Esophagus muscularis mucosa (tissue), 4 donors: ENCODE measurements around the gene XIRP2. TPM values are rescaled to one million over a fixed set of nuclear protein-coding genes. Genes with fewer than 3 reads are reported as not detected.
A peak's percentile ranks its signal among the peaks of the same experiment; 100 is the strongest.

Experiments used
- DNase-seq: peaks from one replicate; pipeline ENCODE4 v3.0.0-alpha.2; 2017; ENCODE audit errors: extremely low spot score
- H3K27ac ChIP-seq, 4 donors: fragments of 200-600 bp; sonication (generic); replicated peaks in 1 of 4; 1 replicate in 3 of 4; 2 replicates in 1 of 4; pipeline ENCODE4 v1.5.1; 2016 to 2019; ENCODE audit warnings: mild to moderate bottlenecking in 1 of 4
- H3K27me3 ChIP-seq, 4 donors: fragments of 200-600 bp; sonication (generic); one replicate each; pipeline versions ENCODE4 v1.5.1 to v1.6.0; 2016 to 2019
- H3K36me3 ChIP-seq, 4 donors: fragments of 200-600 bp; sonication (generic); one replicate each; pipeline ENCODE4 v1.5.1; 2016 to 2019
- H3K4me1 ChIP-seq, 4 donors: fragments of 200-600 bp; sonication (generic); one replicate each; pipeline ENCODE4 v1.5.1; 2016 to 2019
- H3K4me3 ChIP-seq, 4 donors: fragments of 200-600 bp; sonication (generic); 1 replicate in 2 of 4; 2 replicates in 2 of 4; pipeline ENCODE4 v1.5.1; 2016 to 2019; ENCODE audit warnings: mild to moderate bottlenecking in 4 of 4, moderate library complexity in 1 of 4
- H3K9me3 ChIP-seq, 4 donors: fragments of 200-600 bp; sonication (generic); 1 replicate in 3 of 4; 2 replicates in 1 of 4; pipeline ENCODE4 v1.5.1; 2016 to 2019
- EP300 ChIP-seq: sonication (generic); formaldehyde crosslinking; IDR thresholded peaks from one replicate; pipeline ENCODE4 v1.6.1; 2017; ENCODE audit warnings: antibody characterized with exemption
- POLR2A ChIP-seq: fragments of 450-650 bp; IDR thresholded peaks from one replicate; pipeline ENCODE4 v1.6.1; 2017; ENCODE audit warnings: antibody characterized with exemption, moderate library complexity, mild to moderate bottlenecking, low read depth
- POLR2AphosphoS5 ChIP-seq, 2 donors: sonication (generic); formaldehyde crosslinking; IDR thresholded peaks; one replicate each; pipeline ENCODE4 v1.6.1; 2017; ENCODE audit warnings: antibody characterized with exemption in 2 of 2
- WGBS: methylation state at CpG from one replicate; pipeline ENCODE4 v1.1.5; 2018; 5-methylcytosine and 5-hydroxymethylcytosine counted together
- intact Hi-C: fragments of 100-400 bp; cut with DNase I; formaldehyde crosslinking; loops from one replicate; pipeline ENCODE4 v1.15.1; 2023
- total RNA-seq, 4 donors: library from RNA; depleted of rRNA; stranded (reverse); fragments of >200 nt; gene quantifications; one replicate each; pipeline versions ENCODE4 v1.1.0 to v1.2.1, GENCODE V29; 2016
- TF ChIP-seq, protein P1 (sequence below), 3 experiments: fragments of 200-600 bp in 2 of 3; fragments of 450-650 bp in 1 of 3; sonication (generic) in 2 of 3; IDR thresholded peaks; one replicate each; pipeline ENCODE4 v1.5.1; 2017 to 2019; ENCODE audit warnings: antibody characterized with exemption in 3 of 3, mild to moderate bottlenecking in 2 of 3, moderate library complexity in 1 of 3

XIRP2 gene
- total RNA-seq, 4 donors from 2014 or later, result 0.06 TPM; not detected in 3

- Histone ChIP-seq H3K36me3 (no peaks in the 10 kb centered on the region), H3K27ac (peak overlapping the region; percentile 28 to 56 (median 36)), H3K27me3 (no peaks in the 10 kb centered on the region), H3K4me3 (no peak overlapping the region), H3K9me3 (no peaks in the 10 kb centered on the region), H3K4me1 (peaks cover 9 to 58% (median 44%) of the 10 kb centered on the region in 4 donors)
- intact Hi-C loops, result loop anchor here (5.0 kb wide), 1 partner anchor 41 kb away; no protein-coding TSS in a partner anchor
- no peak for DNase-seq
- TF ChIP-seq EP300 (no peak), POLR2A (no peak), POLR2AphosphoS5 (IDR thresholded peaks at IDR 0.05) (no peak)
- TF ChIP-seq, protein P1, sequence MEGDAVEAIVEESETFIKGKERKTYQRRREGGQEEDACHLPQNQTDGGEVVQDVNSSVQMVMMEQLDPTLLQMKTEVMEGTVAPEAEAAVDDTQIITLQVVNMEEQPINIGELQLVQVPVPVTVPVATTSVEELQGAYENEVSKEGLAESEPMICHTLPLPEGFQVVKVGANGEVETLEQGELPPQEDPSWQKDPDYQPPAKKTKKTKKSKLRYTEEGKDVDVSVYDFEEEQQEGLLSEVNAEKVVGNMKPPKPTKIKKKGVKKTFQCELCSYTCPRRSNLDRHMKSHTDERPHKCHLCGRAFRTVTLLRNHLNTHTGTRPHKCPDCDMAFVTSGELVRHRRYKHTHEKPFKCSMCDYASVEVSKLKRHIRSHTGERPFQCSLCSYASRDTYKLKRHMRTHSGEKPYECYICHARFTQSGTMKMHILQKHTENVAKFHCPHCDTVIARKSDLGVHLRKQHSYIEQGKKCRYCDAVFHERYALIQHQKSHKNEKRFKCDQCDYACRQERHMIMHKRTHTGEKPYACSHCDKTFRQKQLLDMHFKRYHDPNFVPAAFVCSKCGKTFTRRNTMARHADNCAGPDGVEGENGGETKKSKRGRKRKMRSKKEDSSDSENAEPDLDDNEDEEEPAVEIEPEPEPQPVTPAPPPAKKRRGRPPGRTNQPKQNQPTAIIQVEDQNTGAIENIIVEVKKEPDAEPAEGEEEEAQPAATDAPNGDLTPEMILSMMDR (IDR thresholded peaks at IDR 0.05), result no peak
- WGBS, result 44% methylated on average over 5 of the region's 5 CpGs
These were observed 300.0 kb downstream of the XIRP2 start for GRCh38 chr2:167187978-167188967.

DNA sequence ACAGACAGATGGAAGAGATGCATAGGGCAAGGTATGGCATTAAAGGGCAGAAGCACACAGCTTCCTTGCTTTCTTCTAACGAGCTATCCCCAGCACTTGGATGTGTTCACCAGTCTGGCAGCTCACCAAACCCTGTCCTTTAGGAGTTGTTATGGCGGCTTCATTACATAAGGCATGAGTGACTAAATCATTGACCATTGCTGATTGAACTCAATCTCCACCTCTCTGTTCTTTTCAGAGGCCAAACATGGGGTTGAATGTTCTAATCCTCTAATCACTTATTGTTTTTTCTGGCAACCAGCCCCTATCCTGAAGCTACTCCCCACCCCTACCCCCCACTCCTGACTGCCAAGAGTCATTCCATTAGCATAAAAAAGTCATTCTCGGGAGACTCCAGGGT is 301.8 kb downstream of the XIRP2 start:
- Histone ChIP-seq H3K36me3 (no peaks in the 10 kb centered on the region), H3K9me3 (no peaks in the 10 kb centered on the region), H3K4me3 (no peak overlapping the region), H3K27me3 (no peaks in the 10 kb centered on the region), H3K27ac (no peak overlapping the region), H3K4me1 (peaks cover 9 to 58% (median 44%) of the 10 kb centered on the region in 4 donors)
- intact Hi-C loops, result no loop called here
- TF ChIP-seq POLR2AphosphoS5 (IDR thresholded peaks at IDR 0.05) (no peak), EP300 (no peak), POLR2A (no peak)
- TF ChIP-seq, protein P1 (IDR thresholded peaks at IDR 0.05), result no peak
- DNase-seq, result no peak
- 56% methylated on average over 3 of the region's 3 CpGs for WGBS

DNA sequence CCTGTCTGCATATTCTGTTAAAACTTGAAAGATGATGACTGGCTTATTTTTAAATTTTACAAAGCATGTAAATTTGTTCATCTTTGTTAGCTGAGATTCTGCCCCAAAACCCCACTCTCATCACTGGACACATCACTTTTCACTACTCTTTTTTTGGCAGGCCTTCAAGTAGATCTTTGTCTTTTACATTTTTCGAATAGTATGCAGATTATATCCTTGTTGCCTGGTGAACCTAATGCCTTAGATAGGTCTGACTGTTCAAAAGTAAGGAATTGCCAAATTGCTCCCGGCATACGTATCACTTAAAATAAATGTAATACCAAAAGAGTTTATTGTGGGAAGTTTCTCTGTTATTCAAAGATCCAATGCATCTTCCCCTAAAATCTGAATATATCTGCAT is 303.3 kb downstream of the XIRP2 start:
- TF ChIP-seq POLR2A (no peak), EP300 (no peak), POLR2AphosphoS5 (IDR thresholded peaks at IDR 0.05) (no peak)
- TF ChIP-seq, protein P1 (IDR thresholded peaks at IDR 0.05), result no peak
- 82% methylated on average over 3 of the region's 3 CpGs for WGBS
- H3K36me3 ChIP-seq, result no peaks in the 10 kb centered on the region
- no peaks in the 10 kb centered on the region for H3K9me3 ChIP-seq
- intact Hi-C loops, result no loop called here
- DNase-seq, result no peak
- H3K27me3 ChIP-seq, result no peaks in the 10 kb centered on the region
- H3K4me3 ChIP-seq, result no peak overlapping the region
- H3K27ac ChIP-seq, result no peak overlapping the region
- peaks cover 9 to 61% (median 43%) of the 10 kb centered on the region in 4 donors for H3K4me1 ChIP-seq

DNA sequence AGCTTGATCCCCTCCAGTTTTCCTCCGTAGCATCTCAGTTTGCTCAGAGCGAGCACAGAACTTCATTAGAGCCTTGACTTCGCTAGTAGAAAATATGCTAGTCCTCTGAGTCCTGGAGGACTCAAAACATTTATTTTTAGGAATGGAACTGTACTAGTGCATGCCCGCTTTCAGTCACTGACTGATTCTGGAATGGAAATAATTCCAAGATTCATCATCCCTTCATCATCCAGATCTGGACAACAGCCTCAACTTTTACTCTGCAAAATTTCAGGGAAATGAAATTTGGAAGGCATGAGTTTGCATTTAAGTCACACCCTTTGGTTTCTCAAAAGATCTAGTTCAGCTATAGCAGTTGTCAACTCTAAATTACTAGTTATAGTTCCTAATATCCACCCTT is 304.6 kb downstream of the XIRP2 start:
- 66% methylated on average over 4 of the region's 4 CpGs for WGBS
- Histone ChIP-seq H3K36me3 (no peaks in the 10 kb centered on the region), H3K27me3 (no peaks in the 10 kb centered on the region), H3K9me3 (no peaks in the 10 kb centered on the region), H3K27ac (peak overlapping the region in 1 of 4 donors; percentile 42), H3K4me3 (no peak overlapping the region), H3K4me1 (peaks cover 11 to 62% (median 42%) of the 10 kb centered on the region in 4 donors)
- DNase-seq, result no peak
- TF ChIP-seq POLR2AphosphoS5 (IDR thresholded peaks at IDR 0.05), result peak in 1 of 2 donors; percentile 33
- TF ChIP-seq, protein P1 (IDR thresholded peaks at IDR 0.05), result no peak
- intact Hi-C loops, result no loop called here
